Measurements from ENCODE around the gene CLECL1.
"Not testable (repeated sequence)": the region's sequence is repeated elsewhere in the genome, so short reads cannot be mapped to it uniquely, and the experiment has no call there.

CLECL1 gene

DNA sequence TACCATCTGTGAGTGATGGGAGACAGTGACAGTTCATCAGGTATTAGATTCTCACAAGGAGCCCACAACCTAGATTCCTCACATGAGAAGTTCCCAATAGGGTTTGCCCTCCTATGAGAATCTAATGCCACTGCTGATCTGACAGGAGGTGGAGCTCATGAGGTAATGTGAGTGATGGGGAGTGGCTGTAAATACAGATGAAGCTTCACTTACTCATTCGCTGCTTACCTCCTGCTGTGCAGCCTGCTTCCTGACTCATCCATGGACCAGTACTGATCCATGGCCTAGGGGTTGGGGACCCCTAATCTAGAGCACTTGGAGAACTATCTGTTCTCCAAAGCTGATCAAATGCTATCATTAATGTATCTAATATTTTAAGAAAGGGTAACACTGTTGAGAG is 45.7 kb downstream of the CLECL1 start:
- DNase-seq, result no peak

DNA sequence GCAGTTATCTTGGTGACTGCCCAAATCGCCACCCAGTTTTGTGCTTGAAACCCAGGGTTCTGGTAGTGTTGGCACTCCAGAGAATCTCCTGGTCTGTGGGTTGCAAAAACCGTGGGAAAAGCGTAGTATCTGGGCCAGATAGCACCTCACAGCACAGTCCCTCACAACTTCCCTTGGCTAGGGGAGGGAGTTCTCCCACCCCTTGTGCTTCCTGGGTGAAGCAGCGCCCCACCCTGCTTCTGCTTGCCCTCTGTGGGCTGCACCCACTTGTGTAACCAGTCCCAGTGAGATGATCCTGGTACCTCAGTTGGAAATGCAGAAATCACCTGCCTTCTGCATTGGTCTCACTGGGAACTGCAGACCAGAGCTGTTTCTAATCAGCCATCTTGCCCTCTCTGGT is 47.0 kb downstream of the CLECL1 start:
- DNase-seq, result no peak

DNA sequence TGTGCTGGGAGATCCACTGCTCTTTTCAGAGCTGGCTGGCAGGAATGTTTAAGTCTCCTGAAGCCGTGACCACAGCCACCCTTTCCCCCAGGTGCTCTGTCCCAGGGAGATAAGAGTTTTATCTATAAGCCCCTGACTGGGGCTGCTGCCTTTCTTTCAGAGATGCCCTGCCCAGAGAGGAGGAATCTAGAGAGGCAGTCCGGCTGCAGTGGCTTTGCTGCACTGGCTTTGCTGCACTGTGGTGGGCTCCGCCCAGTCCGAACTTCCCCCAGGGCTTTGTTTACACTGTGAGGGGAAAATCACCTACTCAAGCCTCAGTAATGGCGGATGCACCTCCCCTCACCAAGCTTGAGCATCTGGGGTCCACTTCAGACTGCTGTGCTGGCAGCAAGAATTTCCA is 47.5 kb downstream of the CLECL1 start:
- DNase-seq, result not testable (repeated sequence)

DNA sequence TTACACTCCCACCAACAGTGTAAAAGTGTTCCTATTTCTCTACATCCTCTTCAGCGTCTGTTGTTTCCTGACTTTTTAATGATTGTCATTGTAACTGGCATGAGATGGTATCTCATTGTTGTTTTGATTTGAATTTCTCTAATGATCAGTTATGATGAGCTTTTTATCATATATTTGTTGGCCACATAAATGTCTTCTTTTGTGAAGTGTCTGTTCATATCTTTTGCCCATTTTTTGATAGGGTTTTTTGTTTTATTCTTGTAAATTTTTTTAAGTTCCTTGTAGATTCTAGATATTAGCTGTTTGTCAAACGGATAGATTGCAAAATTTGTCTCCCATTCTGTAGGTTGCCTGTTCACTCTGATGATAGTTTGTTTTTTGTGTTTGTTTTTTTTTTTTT is 49.9 kb downstream of the CLECL1 start:
- not testable (repeated sequence) for DNase-seq

DNA sequence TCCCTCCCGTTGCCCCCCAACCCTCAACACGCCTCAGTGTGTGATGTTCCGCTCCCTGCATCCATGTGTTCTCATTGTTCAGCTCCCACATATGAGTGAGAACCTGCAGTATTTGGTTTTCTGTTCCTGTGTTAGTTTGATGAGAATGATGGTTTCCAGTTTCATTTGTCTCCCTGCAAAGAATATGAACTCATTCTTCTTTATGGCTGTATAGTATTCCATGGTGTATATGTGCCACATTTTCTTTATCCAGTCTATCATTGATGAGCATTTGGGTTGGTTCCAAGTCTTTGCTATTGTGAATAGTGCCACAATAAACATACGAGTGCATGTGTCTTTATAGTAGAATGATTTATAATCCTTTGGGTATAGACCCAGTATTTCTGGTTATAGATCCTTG is 50.4 kb downstream of the CLECL1 start:
- not testable (repeated sequence) for DNase-seq

DNA sequence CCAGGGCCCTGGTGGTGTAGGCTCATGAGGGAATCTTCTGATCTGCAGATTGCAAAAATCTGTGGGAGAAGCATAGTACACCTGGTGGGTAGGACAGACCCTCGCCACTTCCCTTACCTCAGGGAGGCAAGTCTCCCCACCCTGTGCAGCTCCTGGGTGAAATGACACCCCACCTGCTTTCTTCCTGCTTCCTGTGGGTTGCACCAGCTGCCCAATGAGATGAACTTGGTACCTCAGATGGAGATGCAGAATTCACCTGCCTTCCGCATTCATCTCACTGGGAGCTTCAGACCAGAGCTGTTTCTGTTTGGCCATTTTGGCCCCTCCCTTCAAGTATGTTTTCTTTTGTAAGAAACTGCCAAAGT is 58.7 kb downstream of the CLECL1 start:
- no peak for DNase-seq

DNA sequence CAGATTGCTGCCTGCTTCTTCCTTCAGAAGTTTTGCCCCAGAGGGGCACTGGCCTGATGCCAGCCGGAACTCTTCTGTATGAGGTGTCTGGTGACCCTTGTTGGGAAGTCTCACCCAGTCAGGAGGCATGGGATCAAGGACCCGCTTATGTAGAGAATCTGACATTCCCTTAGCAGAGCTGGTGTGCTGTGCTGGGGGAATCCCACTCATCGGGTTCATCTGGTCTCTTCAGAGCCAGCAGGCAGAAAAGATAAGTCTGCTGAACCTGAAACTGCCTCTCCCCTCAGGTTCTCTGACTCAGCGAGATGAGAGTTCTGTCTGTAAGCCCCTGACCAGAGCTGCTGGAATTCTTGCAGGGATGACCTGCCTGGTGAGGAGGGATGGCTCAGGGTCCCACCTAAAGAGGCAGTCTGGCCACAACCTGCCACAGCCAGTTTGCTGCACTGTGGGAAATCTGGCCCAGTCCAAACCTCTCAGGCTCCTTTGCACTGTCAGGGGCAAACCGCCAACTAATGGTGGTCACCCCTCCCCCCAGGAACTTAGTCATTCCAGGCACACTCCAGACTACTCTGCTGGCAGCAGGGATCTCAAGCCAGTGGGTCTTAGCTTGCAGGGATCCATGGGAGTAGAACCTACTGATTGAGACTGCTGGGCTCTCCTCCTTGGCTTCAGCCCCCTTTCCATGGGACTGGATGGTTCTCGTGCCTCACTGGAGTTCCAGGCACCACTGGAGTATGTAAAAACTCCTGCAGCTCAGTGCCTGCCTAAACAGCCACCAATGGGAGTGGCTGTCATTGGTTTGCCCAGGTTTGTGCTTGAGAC is 59.3 kb downstream of the CLECL1 start:
- DNase-seq, result no peak

All from NCI-H1694 treated with DMSO at 0.1 percent for 48 hours (cell line).